Neuronal stem cell (in vitro differentiated cells): ENCODE measurements around the gene PSMC2.

ENCODE experiments used
- DNase-seq: peaks from one replicate; pipeline ENCODE4 v3.0.0-alpha.2; 2013; ENCODE audit warnings: low spot score
- H2AFZ ChIP-seq: one replicate; pipeline ENCODE4 v1.6.1; 2013; ENCODE audit warnings: mild to moderate bottlenecking, low read length, inconsistent platforms
- H2AK5ac ChIP-seq: 2 replicates; pipeline ENCODE4 v1.6.1; 2013; ENCODE audit warnings: low read depth, mild to moderate bottlenecking, inconsistent platforms, low read length, moderate library complexity, mixed read lengths
- H2BK120ac ChIP-seq: 2 replicates; pipeline ENCODE4 v1.6.1; 2013; ENCODE audit warnings: low read depth, mild to moderate bottlenecking, inconsistent platforms, low read length, moderate library complexity, mixed read lengths
- H2BK12ac ChIP-seq: one replicate; pipeline ENCODE4 v1.6.1; 2013; ENCODE audit warnings: low read length, inconsistent platforms
- H2BK15ac ChIP-seq: 2 replicates; pipeline ENCODE4 v1.6.1; 2013; ENCODE audit warnings: mild to moderate bottlenecking, low read length, inconsistent platforms, mixed read lengths
- H2BK5ac ChIP-seq: one replicate; pipeline ENCODE4 v1.6.1; 2013; ENCODE audit warnings: inconsistent platforms, mild to moderate bottlenecking, low read length, moderate library complexity
- H3K14ac ChIP-seq: one replicate; pipeline ENCODE4 v1.6.1; 2013; ENCODE audit warnings: low read length, inconsistent platforms
- H3K18ac ChIP-seq: 2 replicates; pipeline ENCODE4 v1.6.1; 2013; ENCODE audit warnings: low read length, inconsistent platforms
- H3K23ac ChIP-seq: 2 replicates; pipeline ENCODE4 v1.6.1; 2013; ENCODE audit warnings: low read depth, mild to moderate bottlenecking, mixed read lengths, low read length, inconsistent platforms; ENCODE audit not compliant: poor library complexity
- H3K27ac ChIP-seq: replicated peaks from 3 replicates; pipeline ENCODE4 v1.5.1; 2013; ENCODE audit warnings: low read length, inconsistent platforms
- H3K27me3 ChIP-seq, 3 experiments: 2 replicates each; pipeline ENCODE4 v1.6.1; 2013; ENCODE audit warnings: low read length in 3 of 3, mild to moderate bottlenecking in 2 of 3, inconsistent platforms in 1 of 3, low read depth in 1 of 3, mixed read lengths in 1 of 3, moderate library complexity in 1 of 3; ENCODE audit not compliant: control insufficient read depth in 3 of 3, insufficient read depth in 3 of 3
- H3K36me3 ChIP-seq, 2 donors: replicated peaks in 1 of 2; 2 replicates each; pipeline ENCODE4 v1.6.1; 2013; ENCODE audit warnings: low read length in 2 of 2; ENCODE audit not compliant: control insufficient read depth in 2 of 2, insufficient read depth in 2 of 2
- H3K4ac ChIP-seq: 2 replicates; pipeline ENCODE4 v1.6.1; 2013; ENCODE audit warnings: inconsistent platforms, mild to moderate bottlenecking, low read length, moderate library complexity
- H3K4me1 ChIP-seq, 2 donors: 1 replicate in 1 of 2; 2 replicates in 1 of 2; pipeline ENCODE4 v1.6.1; 2013; ENCODE audit warnings: low read length in 2 of 2, low read depth in 1 of 2; ENCODE audit not compliant: control insufficient read depth in 2 of 2, insufficient read depth in 1 of 2
- H3K4me2 ChIP-seq: one replicate; pipeline ENCODE4 v1.6.1; 2013; ENCODE audit warnings: mild to moderate bottlenecking, low read length, inconsistent platforms; ENCODE audit not compliant: insufficient read depth, poor library complexity, severe bottlenecking
- H3K4me3 ChIP-seq, 2 donors: 2 replicates each; pipeline ENCODE4 v1.5.1; 2013; ENCODE audit warnings: low read length in 2 of 2, mild to moderate bottlenecking in 2 of 2, inconsistent platforms in 1 of 2, moderate library complexity in 1 of 2
- H3K79me1 ChIP-seq: one replicate; pipeline ENCODE4 v1.6.1; 2013; ENCODE audit warnings: low read depth, mild to moderate bottlenecking, inconsistent platforms, low read length, moderate library complexity
- H3K9ac ChIP-seq: one replicate; pipeline ENCODE4 v1.6.1; 2013; ENCODE audit warnings: mild to moderate bottlenecking, low read depth, low read length, inconsistent platforms; ENCODE audit not compliant: poor library complexity
- H3K9me3 ChIP-seq, 2 donors: replicated peaks in 1 of 2; 2 replicates each; pipeline versions ENCODE3 to v1.6.1; 2013; ENCODE audit warnings: low read length in 2 of 2, mild to moderate bottlenecking in 2 of 2, inconsistent platforms in 1 of 2, low read depth in 1 of 2, mixed read lengths in 1 of 2, moderate library complexity in 1 of 2; ENCODE audit not compliant: control insufficient read depth in 2 of 2, insufficient read depth in 1 of 2
- H4K8ac ChIP-seq: one replicate; pipeline ENCODE4 v1.6.1; 2013; ENCODE audit warnings: low read depth, mild to moderate bottlenecking, inconsistent platforms, low read length, moderate library complexity
- H4K91ac ChIP-seq: one replicate; pipeline ENCODE4 v1.6.1; 2013; ENCODE audit warnings: low read length, low read depth, mild to moderate bottlenecking, inconsistent platforms; ENCODE audit not compliant: poor library complexity
- WGBS, 2 donors: extraction: QIAGEN DNeasy Blood & Tissue Kit; methylation state at CpG; one replicate each; pipeline ENCODE4 v1.1.7; 2013; ENCODE audit warnings: missing lambda C conversion rate in 2 of 2, mixed read lengths in 1 of 2; ENCODE audit not compliant: insufficient read length in 2 of 2, insufficient replicate concordance in 1 of 2; ENCODE audit errors: extremely low coverage in 2 of 2; 5-methylcytosine and 5-hydroxymethylcytosine counted together

PSMC2 gene

GRCh38 chr7:103307503-103308231 is 39.8 kb upstream of the PSMC2 start:
- H3K14ac ChIP-seq, result no peak overlapping the region

GRCh38 chr7:103314852-103315251 is 32.6 kb upstream of the PSMC2 start:
- peaks cover 25 to 99% of the 10 kb centered on the region in 2 donors for H3K36me3 ChIP-seq
- no peak overlapping the region for H3K9ac ChIP-seq
- H3K79me1 ChIP-seq, result no peaks in the 10 kb centered on the region
- H3K27me3 ChIP-seq, result no peaks in the 10 kb centered on the region
- no peak overlapping the region for H2BK120ac ChIP-seq
- H3K9me3 ChIP-seq, result no peaks in the 10 kb centered on the region
- DNase-seq, result no peak
- no peak overlapping the region for H4K91ac ChIP-seq
- no peak overlapping the region for H4K8ac ChIP-seq
- H2BK12ac ChIP-seq, result no peak overlapping the region
- no peak overlapping the region for H3K27ac ChIP-seq
- H2AK5ac ChIP-seq, result no peak overlapping the region
- no peaks in the 10 kb centered on the region for H3K4me1 ChIP-seq
- no peak overlapping the region for H2BK15ac ChIP-seq
- H3K14ac ChIP-seq, result no peak overlapping the region
- H2AFZ ChIP-seq, result no peak overlapping the region
- H3K4me3 ChIP-seq, result no peak overlapping the region
- no CpG with 5 or more reads among the region's 2 CpGs for WGBS, 2 donors
- no peak overlapping the region for H3K4me2 ChIP-seq
- no peak overlapping the region for H3K4ac ChIP-seq
- H3K18ac ChIP-seq, result no peak overlapping the region
- no peak overlapping the region for H2BK5ac ChIP-seq
- H3K23ac ChIP-seq, result no peak overlapping the region

More at GRCh38 chr7:103307503-103308231, 39.8 kb upstream of the PSMC2 start:
- H3K4me2 ChIP-seq, result no peak overlapping the region
- no peak overlapping the region for H3K4ac ChIP-seq
- H4K8ac ChIP-seq, result no peak overlapping the region
- no peak overlapping the region for H3K27ac ChIP-seq
- H3K27me3 ChIP-seq, result no peaks in the 10 kb centered on the region
- DNase-seq, result no peak
- no peaks in the 10 kb centered on the region for H3K9me3 ChIP-seq
- H3K4me3 ChIP-seq, result no peak overlapping the region
- H3K23ac ChIP-seq, result no peak overlapping the region
- H3K36me3 ChIP-seq, result peaks cover 20 to 100% of the 10 kb centered on the region in 2 donors
- H2BK12ac ChIP-seq, result no peak overlapping the region
- H3K18ac ChIP-seq, result no peak overlapping the region
- H2AFZ ChIP-seq, result no peak overlapping the region
- H4K91ac ChIP-seq, result no peak overlapping the region
- no peak overlapping the region for H2BK15ac ChIP-seq
- H3K9ac ChIP-seq, result no peak overlapping the region
- H3K4me1 ChIP-seq, result no peaks in the 10 kb centered on the region
- no peak overlapping the region for H2BK5ac ChIP-seq
- no peak overlapping the region for H2BK120ac ChIP-seq
- no CpG with 5 or more reads among the region's 3 CpGs for WGBS, 2 donors
- peaks cover 2% of the 10 kb centered on the region for H3K79me1 ChIP-seq
- no peak overlapping the region for H2AK5ac ChIP-seq

- Histone ChIP-seq H3K14ac (no peak overlapping the region), H3K9ac (no peak overlapping the region), H2BK15ac (no peak overlapping the region), H3K4me1 (no peaks in the 10 kb centered on the region), H4K8ac (no peak overlapping the region), H3K9me3 (no peaks in the 10 kb centered on the region), H3K4me2 (no peak overlapping the region), H3K23ac (no peak overlapping the region), H4K91ac (no peak overlapping the region), H3K18ac (no peak overlapping the region), H3K4me3 (no peak overlapping the region), H2BK12ac (no peak overlapping the region), H3K79me1 (no peaks in the 10 kb centered on the region), H2BK5ac (no peak overlapping the region), H3K36me3 (peaks cover 27 to 97% of the 10 kb centered on the region in 2 donors), H2AFZ (no peak overlapping the region), H3K4ac (no peak overlapping the region), H3K27me3 (no peaks in the 10 kb centered on the region), H2AK5ac (no peak overlapping the region), H2BK120ac (no peak overlapping the region), H3K27ac (no peak overlapping the region)
- WGBS, 2 donors, result no CpG with 5 or more reads among the region's 2 CpGs
- DNase-seq, result no peak
These were observed 31.0 kb upstream of the PSMC2 start for GRCh38 chr7:103316380-103316941.

GRCh38 chr7:103317009-103317408 is 30.4 kb upstream of the PSMC2 start:
- Histone ChIP-seq H3K4me1 (no peaks in the 10 kb centered on the region), H3K23ac (no peak overlapping the region), H2AK5ac (no peak overlapping the region), H4K8ac (no peak overlapping the region), H2BK12ac (no peak overlapping the region), H4K91ac (no peak overlapping the region), H3K18ac (no peak overlapping the region), H3K9me3 (no peaks in the 10 kb centered on the region), H3K4me3 (no peak overlapping the region), H3K27ac (no peak overlapping the region), H2AFZ (no peak overlapping the region), H3K4me2 (no peak overlapping the region), H2BK15ac (no peak overlapping the region), H3K27me3 (no peaks in the 10 kb centered on the region), H3K36me3 (peaks cover 31 to 97% of the 10 kb centered on the region in 2 donors), H2BK5ac (no peak overlapping the region), H3K14ac (no peak overlapping the region), H3K9ac (no peak overlapping the region), H2BK120ac (no peak overlapping the region), H3K4ac (no peak overlapping the region), H3K79me1 (no peaks in the 10 kb centered on the region)
- DNase-seq, result no peak
